Measurements from ENCODE around the gene SUN1. TPM values are rescaled to one million over a fixed set of nuclear protein-coding genes. Genes with fewer than 3 reads are reported as not detected.

Gene SUN1
- total and polyA plus RNA-seq, 2 experiments from 2014 or later: 63.3 to 145 TPM

DNA sequence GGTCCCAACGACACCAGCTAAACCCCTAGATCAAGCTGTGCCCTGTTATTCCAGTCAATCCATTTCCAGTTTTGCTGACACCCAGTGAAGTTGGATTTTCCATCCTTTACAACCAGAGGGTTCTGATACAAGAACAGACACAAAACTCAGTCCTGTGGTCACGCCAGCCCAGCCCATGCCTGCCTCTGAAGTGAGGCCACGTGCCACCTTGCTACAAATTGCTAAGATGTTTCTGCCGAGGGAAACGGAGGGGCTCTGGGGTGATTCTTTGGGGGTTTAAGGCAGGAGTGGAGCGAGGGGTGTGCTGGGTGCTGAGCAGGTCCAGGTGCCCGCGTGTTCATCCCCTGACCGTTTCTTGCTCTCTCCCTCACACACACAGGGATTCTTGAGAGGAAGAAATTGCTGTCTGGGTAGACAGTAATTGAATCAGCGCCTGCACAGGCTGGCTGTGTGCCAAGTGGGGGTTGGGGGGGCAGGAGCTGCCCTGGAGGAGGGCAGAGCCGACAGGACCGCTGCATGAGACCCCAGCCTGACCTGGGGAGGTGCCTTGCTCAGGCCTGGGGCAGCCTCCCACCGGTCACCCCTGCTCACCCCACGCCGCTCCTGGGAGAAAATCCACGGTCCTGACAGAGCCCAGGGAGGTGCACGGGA is 84.1 kb downstream of the SUN1 start:
- no peak for DNase-seq (ENCODE audit: low spot score)
- no peak overlapping the region for H2AFZ ChIP-seq
- H3F3A ChIP-seq (replicated peaks; ENCODE audit: low read depth): no peaks in the 10 kb centered on the region
- no peaks in the 10 kb centered on the region for H3K79me2 ChIP-seq (replicated peaks; ENCODE audit: insufficient read depth)
- no peak overlapping the region for H3K4me2 ChIP-seq
- H3K4me1 ChIP-seq (ENCODE audit: insufficient read depth): no peaks in the 10 kb centered on the region
- no peak overlapping the region for H3K27ac ChIP-seq (ENCODE audit: low read depth)
- Mint-ChIP-seq H3K27me3 (ENCODE audit: insufficient read depth, low read depth, poor library complexity) (peaks cover 16% of the 10 kb centered on the region), H3K27ac (no peak overlapping the region), H3K9me3 (no peaks in the 10 kb centered on the region), H3K4me3 (no peak overlapping the region), H3K36me3 (ENCODE audit: low read depth) (no peaks in the 10 kb centered on the region), H3K4me1 (no peaks in the 10 kb centered on the region; the same call in 2 of the 3 replicates)
- H3K36me3 ChIP-seq (ENCODE audit: insufficient read depth): no peaks in the 10 kb centered on the region
- no peaks in the 10 kb centered on the region for H3K9me2 ChIP-seq (ENCODE audit: insufficient read depth)
- H4K20me1 ChIP-seq (replicated peaks; ENCODE audit: insufficient read depth): no peaks in the 10 kb centered on the region
- no peaks in the 10 kb centered on the region for H3K27me3 ChIP-seq (ENCODE audit: insufficient read depth)
- no peak for ATAC-seq
- no peak overlapping the region for H3K4me3 ChIP-seq
- TF ChIP-seq NANOG (IDR thresholded peaks at IDR 0.05; ENCODE audit: borderline replicate concordance): no peak
- no peak for TF ChIP-seq CREB1 (CRISPR knock-in tag; IDR thresholded peaks at IDR 0.05; ENCODE audit: low read depth)
- TF ChIP-seq EZH2phosphoT487 (IDR thresholded peaks at IDR 0.05; ENCODE audit: unreplicated experiment): no peak
- TF ChIP-seq ZNF331 (CRISPR knock-in tag; IDR thresholded peaks at IDR 0.05; ENCODE audit: low read depth): no peak
- TF ChIP-seq POLR2AphosphoS5 (IDR thresholded peaks at IDR 0.05; ENCODE audit: low read depth): no peak
- TF ChIP-seq, protein P1, sequence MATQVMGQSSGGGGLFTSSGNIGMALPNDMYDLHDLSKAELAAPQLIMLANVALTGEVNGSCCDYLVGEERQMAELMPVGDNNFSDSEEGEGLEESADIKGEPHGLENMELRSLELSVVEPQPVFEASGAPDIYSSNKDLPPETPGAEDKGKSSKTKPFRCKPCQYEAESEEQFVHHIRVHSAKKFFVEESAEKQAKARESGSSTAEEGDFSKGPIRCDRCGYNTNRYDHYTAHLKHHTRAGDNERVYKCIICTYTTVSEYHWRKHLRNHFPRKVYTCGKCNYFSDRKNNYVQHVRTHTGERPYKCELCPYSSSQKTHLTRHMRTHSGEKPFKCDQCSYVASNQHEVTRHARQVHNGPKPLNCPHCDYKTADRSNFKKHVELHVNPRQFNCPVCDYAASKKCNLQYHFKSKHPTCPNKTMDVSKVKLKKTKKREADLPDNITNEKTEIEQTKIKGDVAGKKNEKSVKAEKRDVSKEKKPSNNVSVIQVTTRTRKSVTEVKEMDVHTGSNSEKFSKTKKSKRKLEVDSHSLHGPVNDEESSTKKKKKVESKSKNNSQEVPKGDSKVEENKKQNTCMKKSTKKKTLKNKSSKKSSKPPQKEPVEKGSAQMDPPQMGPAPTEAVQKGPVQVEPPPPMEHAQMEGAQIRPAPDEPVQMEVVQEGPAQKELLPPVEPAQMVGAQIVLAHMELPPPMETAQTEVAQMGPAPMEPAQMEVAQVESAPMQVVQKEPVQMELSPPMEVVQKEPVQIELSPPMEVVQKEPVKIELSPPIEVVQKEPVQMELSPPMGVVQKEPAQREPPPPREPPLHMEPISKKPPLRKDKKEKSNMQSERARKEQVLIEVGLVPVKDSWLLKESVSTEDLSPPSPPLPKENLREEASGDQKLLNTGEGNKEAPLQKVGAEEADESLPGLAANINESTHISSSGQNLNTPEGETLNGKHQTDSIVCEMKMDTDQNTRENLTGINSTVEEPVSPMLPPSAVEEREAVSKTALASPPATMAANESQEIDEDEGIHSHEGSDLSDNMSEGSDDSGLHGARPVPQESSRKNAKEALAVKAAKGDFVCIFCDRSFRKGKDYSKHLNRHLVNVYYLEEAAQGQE (IDR thresholded peaks at IDR 0.05; ENCODE audit: unreplicated experiment): no peak
- TF ChIP-seq, protein P2, sequence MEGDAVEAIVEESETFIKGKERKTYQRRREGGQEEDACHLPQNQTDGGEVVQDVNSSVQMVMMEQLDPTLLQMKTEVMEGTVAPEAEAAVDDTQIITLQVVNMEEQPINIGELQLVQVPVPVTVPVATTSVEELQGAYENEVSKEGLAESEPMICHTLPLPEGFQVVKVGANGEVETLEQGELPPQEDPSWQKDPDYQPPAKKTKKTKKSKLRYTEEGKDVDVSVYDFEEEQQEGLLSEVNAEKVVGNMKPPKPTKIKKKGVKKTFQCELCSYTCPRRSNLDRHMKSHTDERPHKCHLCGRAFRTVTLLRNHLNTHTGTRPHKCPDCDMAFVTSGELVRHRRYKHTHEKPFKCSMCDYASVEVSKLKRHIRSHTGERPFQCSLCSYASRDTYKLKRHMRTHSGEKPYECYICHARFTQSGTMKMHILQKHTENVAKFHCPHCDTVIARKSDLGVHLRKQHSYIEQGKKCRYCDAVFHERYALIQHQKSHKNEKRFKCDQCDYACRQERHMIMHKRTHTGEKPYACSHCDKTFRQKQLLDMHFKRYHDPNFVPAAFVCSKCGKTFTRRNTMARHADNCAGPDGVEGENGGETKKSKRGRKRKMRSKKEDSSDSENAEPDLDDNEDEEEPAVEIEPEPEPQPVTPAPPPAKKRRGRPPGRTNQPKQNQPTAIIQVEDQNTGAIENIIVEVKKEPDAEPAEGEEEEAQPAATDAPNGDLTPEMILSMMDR (conservative IDR thresholded peaks at IDR 0.05; ENCODE audit: low read depth in 2 of 2): no peak
- TF ChIP-seq STAT1 (IDR thresholded peaks at IDR 0.05; ENCODE audit: unreplicated experiment): no peak
- TF ChIP-seq, protein P3, sequence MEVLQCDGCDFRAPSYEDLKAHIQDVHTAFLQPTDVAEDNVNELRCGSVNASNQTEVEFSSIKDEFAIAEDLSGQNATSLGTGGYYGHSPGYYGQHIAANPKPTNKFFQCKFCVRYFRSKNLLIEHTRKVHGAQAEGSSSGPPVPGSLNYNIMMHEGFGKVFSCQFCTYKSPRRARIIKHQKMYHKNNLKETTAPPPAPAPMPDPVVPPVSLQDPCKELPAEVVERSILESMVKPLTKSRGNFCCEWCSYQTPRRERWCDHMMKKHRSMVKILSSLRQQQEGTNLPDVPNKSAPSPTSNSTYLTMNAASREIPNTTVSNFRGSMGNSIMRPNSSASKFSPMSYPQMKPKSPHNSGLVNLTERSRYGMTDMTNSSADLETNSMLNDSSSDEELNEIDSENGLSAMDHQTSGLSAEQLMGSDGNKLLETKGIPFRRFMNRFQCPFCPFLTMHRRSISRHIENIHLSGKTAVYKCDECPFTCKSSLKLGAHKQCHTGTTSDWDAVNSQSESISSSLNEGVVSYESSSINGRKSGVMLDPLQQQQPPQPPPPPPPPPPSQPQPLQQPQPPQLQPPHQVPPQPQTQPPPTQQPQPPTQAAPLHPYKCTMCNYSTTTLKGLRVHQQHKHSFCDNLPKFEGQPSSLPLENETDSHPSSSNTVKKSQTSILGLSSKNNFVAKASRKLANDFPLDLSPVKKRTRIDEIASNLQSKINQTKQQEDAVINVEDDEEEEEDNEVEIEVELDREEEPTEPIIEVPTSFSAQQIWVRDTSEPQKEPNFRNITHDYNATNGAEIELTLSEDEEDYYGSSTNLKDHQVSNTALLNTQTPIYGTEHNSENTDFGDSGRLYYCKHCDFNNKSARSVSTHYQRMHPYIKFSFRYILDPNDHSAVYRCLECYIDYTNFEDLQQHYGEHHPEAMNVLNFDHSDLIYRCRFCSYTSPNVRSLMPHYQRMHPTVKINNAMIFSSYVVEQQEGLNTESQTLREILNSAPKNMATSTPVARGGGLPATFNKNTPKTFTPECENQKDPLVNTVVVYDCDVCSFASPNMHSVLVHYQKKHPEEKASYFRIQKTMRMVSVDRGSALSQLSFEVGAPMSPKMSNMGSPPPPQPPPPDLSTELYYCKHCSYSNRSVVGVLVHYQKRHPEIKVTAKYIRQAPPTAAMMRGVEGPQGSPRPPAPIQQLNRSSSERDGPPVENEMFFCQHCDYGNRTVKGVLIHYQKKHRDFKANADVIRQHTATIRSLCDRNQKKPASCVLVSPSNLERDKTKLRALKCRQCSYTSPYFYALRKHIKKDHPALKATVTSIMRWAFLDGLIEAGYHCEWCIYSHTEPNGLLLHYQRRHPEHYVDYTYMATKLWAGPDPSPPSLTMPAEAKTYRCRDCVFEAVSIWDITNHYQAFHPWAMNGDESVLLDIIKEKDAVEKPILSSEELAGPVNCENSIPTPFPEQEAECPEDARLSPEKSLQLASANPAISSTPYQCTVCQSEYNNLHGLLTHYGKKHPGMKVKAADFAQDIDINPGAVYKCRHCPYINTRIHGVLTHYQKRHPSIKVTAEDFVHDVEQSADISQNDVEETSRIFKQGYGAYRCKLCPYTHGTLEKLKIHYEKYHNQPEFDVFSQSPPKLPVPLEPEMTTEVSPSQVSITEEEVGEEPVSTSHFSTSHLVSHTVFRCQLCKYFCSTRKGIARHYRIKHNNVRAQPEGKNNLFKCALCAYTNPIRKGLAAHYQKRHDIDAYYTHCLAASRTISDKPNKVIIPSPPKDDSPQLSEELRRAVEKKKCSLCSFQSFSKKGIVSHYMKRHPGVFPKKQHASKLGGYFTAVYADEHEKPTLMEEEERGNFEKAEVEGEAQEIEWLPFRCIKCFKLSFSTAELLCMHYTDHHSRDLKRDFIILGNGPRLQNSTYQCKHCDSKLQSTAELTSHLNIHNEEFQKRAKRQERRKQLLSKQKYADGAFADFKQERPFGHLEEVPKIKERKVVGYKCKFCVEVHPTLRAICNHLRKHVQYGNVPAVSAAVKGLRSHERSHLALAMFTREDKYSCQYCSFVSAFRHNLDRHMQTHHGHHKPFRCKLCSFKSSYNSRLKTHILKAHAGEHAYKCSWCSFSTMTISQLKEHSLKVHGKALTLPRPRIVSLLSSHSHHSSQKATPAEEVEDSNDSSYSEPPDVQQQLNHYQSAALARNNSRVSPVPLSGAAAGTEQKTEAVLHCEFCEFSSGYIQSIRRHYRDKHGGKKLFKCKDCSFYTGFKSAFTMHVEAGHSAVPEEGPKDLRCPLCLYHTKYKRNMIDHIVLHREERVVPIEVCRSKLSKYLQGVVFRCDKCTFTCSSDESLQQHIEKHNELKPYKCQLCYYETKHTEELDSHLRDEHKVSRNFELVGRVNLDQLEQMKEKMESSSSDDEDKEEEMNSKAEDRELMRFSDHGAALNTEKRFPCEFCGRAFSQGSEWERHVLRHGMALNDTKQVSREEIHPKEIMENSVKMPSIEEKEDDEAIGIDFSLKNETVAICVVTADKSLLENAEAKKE (CRISPR knock-in tag; IDR thresholded peaks at IDR 0.05): no peak
- TF ChIP-seq EZH2 (IDR thresholded peaks at IDR 0.05; ENCODE audit: low read depth, unreplicated experiment): no peak
- TF ChIP-seq, protein P4, sequence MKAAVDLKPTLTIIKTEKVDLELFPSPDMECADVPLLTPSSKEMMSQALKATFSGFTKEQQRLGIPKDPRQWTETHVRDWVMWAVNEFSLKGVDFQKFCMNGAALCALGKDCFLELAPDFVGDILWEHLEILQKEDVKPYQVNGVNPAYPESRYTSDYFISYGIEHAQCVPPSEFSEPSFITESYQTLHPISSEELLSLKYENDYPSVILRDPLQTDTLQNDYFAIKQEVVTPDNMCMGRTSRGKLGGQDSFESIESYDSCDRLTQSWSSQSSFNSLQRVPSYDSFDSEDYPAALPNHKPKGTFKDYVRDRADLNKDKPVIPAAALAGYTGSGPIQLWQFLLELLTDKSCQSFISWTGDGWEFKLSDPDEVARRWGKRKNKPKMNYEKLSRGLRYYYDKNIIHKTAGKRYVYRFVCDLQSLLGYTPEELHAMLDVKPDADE (IDR thresholded peaks at IDR 0.05): no peak
- TF ChIP-seq JUNB (IDR thresholded peaks at IDR 0.05; ENCODE audit: unreplicated experiment): no peak
- no peak for TF ChIP-seq ZNF114 (CRISPR knock-in tag; IDR thresholded peaks at IDR 0.05)

Data from GM23338 (cell line).